Central memory CD4-positive, alpha-beta T cell (primary cell): ENCODE data around the gene GAREM2.

ENCODE experiments used
- DNase-seq: peaks from one replicate; pipeline ENCODE4 v3.0.0; 2022

GAREM2 gene

GRCh38 chr2:26169681-26170414 lies 3.0 kb upstream of the GAREM2 start:
- no peak for DNase-seq

DNA sequence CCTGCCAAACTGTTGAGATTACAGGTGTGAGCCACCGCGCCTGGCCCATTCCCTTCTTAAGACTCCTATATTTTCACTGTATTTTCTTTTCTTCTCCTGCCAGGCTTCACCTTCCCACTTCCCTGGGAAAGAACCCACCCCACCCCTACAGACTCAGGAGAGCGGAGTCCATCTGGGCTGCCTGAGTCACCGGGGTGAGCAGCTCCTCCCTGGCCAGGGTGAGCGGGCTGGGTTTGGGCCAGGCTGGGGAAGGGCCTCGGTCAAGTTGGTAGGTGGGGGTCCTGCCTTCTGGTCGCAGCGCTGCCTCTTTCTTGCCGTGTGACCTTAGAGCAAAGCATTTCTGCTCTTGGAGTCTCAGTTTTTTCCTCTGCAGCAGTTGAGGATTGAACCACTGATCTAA lies 2.1 kb upstream of the GAREM2 start:
- DNase-seq = no peak

GRCh38 chr2:26172189-26172870 lies 558 bp upstream of the GAREM2 start:
- DNase-seq = no peak

DNA sequence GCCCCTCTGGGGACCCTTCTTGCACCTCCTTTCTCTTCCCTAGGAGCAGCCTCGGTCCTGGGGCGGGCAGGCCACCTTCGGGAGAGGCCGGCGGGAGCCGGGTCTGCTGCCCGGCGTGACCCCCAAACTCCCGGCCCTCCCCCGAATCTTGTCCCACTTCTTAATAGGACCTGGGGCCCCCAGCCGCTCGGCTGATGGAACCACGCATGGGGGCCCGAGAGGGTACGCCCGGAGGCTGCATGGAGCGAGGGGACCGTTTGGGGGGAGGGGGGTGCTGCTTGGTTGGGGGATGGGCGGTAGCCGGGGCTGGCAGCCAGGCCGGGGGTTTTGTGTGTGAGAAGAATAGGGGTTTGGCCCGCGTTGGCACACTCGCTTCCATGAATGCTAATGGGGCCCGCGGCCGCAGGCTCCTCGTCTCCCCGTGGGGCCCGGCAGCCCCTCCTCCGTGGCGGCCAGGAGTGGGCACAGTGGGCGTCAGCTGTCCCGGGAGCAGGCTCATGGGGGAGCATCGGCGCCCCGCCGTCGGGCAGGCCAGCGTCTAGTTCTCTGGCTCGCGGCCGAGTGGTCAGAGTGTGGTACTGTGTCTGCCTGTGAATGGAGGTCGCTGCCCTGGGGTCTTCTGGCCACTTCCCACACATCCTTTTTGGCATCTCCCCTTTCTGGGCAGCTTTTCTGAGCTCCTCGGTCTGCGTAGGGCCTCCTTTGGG lies 1.0 kb downstream of the GAREM2 start:
- DNase-seq = no peak

DNA sequence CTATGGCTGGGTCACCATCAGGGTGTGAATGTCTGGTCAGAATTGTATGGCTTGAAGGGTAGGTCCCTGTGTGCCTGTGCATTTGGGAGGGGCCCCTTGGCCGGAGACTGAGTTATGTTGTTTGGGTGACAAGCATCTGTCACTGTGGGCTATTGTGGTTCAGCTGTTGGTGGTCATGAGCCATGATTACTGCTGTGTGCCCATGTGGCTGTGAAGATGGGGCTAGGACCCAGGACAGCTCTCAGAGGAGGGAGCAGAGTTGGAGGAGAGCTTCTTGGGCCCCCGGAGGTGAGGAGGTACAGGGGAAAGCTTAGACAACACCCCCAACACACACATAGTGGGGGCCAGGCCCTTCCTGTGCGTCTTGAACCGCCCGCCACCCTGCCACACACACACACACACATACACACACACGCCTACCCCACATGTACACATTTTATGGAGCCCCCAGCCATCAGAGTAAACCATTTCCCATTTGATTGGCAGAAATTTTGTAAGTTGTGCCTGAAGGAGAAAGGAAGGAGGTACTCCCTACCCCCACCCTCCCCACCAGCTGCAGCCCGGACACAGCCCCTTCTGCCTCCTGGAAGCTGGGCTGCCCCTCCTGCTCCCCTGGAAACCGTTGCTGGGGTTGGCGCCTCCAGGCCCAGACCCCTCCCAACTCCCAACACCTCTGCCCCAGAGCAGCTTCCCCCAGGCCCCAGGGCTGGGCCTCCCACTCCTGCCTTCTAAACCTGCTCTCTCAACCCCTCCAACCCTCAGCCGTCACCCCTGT lies 2.0 kb downstream of the GAREM2 start:
- no peak for DNase-seq

GRCh38 chr2:26175466-26176278 lies 2.8 kb downstream of the GAREM2 start:
- no peak for DNase-seq

GRCh38 chr2:26176279-26176615 lies 3.4 kb downstream of the GAREM2 start:
- no peak for DNase-seq

GRCh38 chr2:26177122-26177521 lies 4.2 kb downstream of the GAREM2 start:
- DNase-seq = no peak

DNA sequence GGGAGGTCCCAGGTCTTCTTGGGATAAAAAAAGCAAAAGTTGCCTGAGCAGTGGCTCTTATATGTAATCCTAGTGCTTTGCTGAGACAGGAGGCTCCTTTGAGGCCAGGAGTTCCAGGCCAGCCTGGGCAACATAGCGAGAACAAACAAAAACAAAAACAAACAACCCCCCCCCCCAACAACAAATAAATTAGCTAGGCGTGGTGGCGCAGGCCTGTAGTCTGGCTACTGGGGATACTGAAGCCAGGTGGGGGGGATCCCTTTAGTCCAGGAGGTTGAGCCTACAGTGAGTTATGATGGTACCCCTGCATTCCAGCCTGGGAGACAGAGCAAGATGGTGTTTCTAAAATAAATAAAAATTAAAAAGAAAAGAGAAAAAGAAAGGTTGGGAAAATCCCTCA lies 5.4 kb downstream of the GAREM2 start:
- no peak for DNase-seq

DNA sequence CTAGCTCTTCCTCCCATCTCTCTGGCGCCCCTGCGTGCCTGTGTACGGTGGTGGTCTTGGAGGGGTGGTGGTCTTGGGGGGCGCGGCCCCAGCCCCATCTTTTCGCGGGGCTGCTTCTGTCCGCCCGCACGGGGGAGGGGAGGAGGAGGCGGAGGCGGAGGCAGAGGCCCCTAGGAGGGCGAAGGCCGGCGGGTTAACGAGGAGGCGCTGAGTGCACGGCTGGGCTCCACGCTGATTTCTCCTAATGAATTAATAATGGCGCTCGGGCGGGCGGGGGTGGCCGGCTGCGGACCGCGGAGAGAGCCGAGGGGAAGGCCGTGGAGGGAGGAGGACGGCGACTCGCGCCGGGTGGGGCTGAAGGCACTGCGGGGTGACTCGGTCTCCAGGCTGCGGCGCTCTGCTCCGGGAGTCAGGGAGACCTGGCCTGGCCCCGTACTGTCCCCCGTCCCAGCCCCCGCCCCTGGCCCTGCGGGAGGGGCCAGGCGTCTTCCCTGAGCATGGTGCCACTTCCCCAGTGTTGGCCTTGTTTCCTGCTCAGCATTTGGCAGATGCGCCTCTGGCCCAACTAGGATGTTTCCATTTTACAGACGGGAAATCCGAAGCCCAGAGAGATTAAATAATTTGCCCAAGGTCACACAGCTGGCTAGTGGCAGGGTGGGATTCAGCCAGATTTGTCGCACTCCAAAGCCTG lies 6.0 kb downstream of the GAREM2 start:
- DNase-seq = no peak

DNA sequence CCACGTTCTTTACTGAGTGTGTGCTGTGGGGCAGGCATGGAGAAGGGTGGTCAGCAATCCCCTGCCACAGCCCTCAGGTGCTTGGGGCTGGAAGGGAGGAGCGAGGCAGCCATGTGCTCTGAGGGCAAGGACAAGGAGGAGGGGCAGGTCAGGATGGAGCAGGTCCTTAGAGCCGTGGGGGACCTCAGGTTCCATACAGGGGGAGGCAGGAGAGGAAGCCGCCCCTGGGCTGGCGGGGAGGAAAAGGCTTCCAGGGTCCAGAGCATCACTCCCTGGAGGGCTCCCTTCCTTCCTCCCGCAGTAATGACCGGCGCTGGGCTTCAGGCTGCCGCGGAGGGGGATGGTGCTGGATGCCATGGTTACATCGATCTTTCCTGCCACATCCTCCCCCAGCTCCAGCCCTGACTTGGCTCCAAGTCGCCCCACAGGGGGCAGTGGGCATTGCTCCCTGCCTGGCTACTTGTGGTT lies 6.6 kb downstream of the GAREM2 start:
- no peak for DNase-seq

DNA sequence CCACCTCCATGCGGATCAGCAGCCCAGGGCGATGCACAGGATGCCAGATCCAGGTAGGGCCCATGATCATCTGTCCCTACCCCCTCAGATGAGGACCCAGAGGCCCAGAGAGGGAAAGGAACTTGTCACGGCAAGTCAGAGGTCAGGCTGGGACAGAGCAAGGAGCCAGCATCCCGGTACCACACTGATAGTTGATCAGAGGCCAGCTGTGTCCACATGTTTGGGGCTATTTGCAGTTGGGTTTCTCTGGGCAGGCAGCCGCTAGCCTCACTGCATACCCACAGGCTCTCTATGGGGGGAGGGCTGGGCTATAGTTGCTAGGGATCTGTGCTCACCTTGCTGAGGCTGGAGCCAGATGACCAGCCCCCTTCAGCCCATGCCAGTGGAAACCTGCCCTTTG lies 9.6 kb downstream of the GAREM2 start:
- no peak for DNase-seq

- no peak for DNase-seq
Observed at GRCh38 chr2:26182887-26183630, 10.2 kb downstream of the GAREM2 start.

GRCh38 chr2:26184121-26184520 lies 11.2 kb downstream of the GAREM2 start:
- no peak for DNase-seq

GRCh38 chr2:26184555-26185303 lies 11.8 kb downstream of the GAREM2 start:
- DNase-seq = peak; percentile 83

GRCh38 chr2:26185304-26185928 lies 12.5 kb downstream of the GAREM2 start:
- no peak for DNase-seq

- no peak for DNase-seq
Observed at GRCh38 chr2:26185954-26186770, 13.3 kb downstream of the GAREM2 start.

- no peak for DNase-seq
Observed at GRCh38 chr2:26187114-26187513, 14.2 kb downstream of the GAREM2 start.
